ENCODE measurements around the gene SLC2A9.

Gene SLC2A9

GRCh38 chr4:10045481-10045880 is 24.2 kb upstream of the SLC2A9 start:
- no peak for DNase-seq (ENCODE audit: low read depth in 2 of 2)

- no peak for DNase-seq (ENCODE audit: low read depth in 2 of 2)
These were observed 19.7 kb upstream of the SLC2A9 start for GRCh38 chr4:10041036-10041435.

GRCh38 chr4:10040049-10040892 is 19.0 kb upstream of the SLC2A9 start:
- DNase-seq (ENCODE audit: low read depth in 2 of 2) = no peak

GRCh38 chr4:10036807-10037342 is 15.6 kb upstream of the SLC2A9 start:
- DNase-seq (ENCODE audit: low read depth in 2 of 2) = no peak

GRCh38 chr4:10035130-10035529 is 13.8 kb upstream of the SLC2A9 start:
- no peak for DNase-seq (ENCODE audit: low read depth in 2 of 2)

GRCh38 chr4:10034612-10035104 is 13.4 kb upstream of the SLC2A9 start:
- DNase-seq (ENCODE audit: low read depth in 2 of 2) = no peak

- DNase-seq (ENCODE audit: low read depth in 2 of 2) = no peak
These were observed 12.8 kb upstream of the SLC2A9 start for GRCh38 chr4:10034136-10034535.

- DNase-seq (ENCODE audit: low read depth in 2 of 2) = no peak
These were observed 12.0 kb upstream of the SLC2A9 start for GRCh38 chr4:10033191-10033881.

GRCh38 chr4:10032625-10033024 is 11.3 kb upstream of the SLC2A9 start:
- no peak for DNase-seq (ENCODE audit: low read depth in 2 of 2)

GRCh38 chr4:10031668-10032590 is 10.6 kb upstream of the SLC2A9 start:
- DNase-seq (ENCODE audit: low read depth in 2 of 2) = no peak

GRCh38 chr4:10030972-10031667 is 9.8 kb upstream of the SLC2A9 start:
- DNase-seq (ENCODE audit: low read depth in 2 of 2) = no peak

GRCh38 chr4:10029403-10029802 is 8.1 kb upstream of the SLC2A9 start:
- no peak for DNase-seq (ENCODE audit: low read depth in 2 of 2)

- DNase-seq (ENCODE audit: low read depth in 2 of 2) = no peak
These were observed 7.6 kb upstream of the SLC2A9 start for GRCh38 chr4:10028910-10029309.

- no peak for DNase-seq (ENCODE audit: low read depth in 2 of 2)
These were observed 5.2 kb upstream of the SLC2A9 start for GRCh38 chr4:10026485-10026884.

GRCh38 chr4:10025230-10025806 is 4.0 kb upstream of the SLC2A9 start:
- DNase-seq (ENCODE audit: low read depth in 2 of 2) = no peak

- no peak for DNase-seq (ENCODE audit: low read depth in 2 of 2)
These were observed 3.0 kb upstream of the SLC2A9 start for GRCh38 chr4:10024303-10024702.

GRCh38 chr4:10023806-10024205 is 2.5 kb upstream of the SLC2A9 start:
- DNase-seq (ENCODE audit: low read depth in 2 of 2) = no peak

GRCh38 chr4:10023050-10023419 is 1.7 kb upstream of the SLC2A9 start:
- no peak for DNase-seq (ENCODE audit: low read depth in 2 of 2)

GRCh38 chr4:10022346-10023049 is 1.2 kb upstream of the SLC2A9 start:
- DNase-seq (ENCODE audit: low read depth in 2 of 2) = no peak

GRCh38 chr4:10021653-10022023 is 341 bp upstream of the SLC2A9 start:
- no peak for DNase-seq (ENCODE audit: low read depth in 2 of 2)

All from activated CD8-positive, alpha-beta memory T cell treated with anti-CD3 and anti-CD28 coated beads for 4 hours (primary cell).